Measurements from ENCODE around the gene GALNT14. TPM values are rescaled to one million over a fixed set of nuclear protein-coding genes. Genes with fewer than 3 reads are reported as not detected.
"Not testable (repeated sequence)": the region's sequence is repeated elsewhere in the genome, so short reads cannot be mapped to it uniquely, and the experiment has no call there.

The GALNT14 gene
- total RNA-seq, 1 experiment from 2014 or later = 6.0 TPM

DNA sequence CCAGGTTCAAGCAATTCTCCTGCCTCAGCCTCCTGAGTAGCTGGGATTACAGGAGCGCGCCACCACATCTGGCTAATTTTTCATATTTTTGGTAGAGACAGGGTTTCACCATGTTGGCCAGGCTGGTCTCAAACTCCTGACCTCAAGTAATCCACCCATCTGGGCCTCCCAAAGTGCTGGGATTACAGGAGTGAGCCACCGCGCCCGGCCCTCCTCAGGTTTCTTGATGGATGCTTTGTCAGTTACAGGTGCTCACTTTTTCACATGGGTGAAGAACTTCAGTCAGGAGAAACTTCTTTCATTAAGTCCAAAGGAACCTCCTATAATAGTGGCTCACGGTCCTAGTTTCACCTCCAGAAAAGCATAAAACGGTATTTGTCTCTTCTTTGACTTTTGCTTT, 45.7 kb upstream of the GALNT14 start:
- peaks cover 17% of the 10 kb centered on the region for H3K27me3 Mint-ChIP-seq (ENCODE audit: low read depth)
- H3K9me3 Mint-ChIP-seq; H3K27ac Mint-ChIP-seq; POLR2A ChIA-PET; H3K4me3 Mint-ChIP-seq; H3K4me1 Mint-ChIP-seq; DNase-seq (ENCODE audit: low spot score); H3K36me3 Mint-ChIP-seq; CTCF ChIA-PET; ATAC-seq: not testable (repeated sequence)

- peaks cover 4% of the 10 kb centered on the region; the same call in 1 of the 2 replicates for H3K9me3 Mint-ChIP-seq
- DNase-seq (ENCODE audit: low spot score) (no peak), ATAC-seq (no peak)
- POLR2A ChIA-PET = no interaction called here
- CTCF ChIA-PET = interaction anchor here (0.8 to 1.8 kb wide), 3 partner anchors 17 to 465 kb away, joined by 3 to 4 read pairs (median 3); partner anchors contain the start of gene GALNT14
- H3K4me3 Mint-ChIP-seq = no peak overlapping the region
- peaks cover 2% of the 10 kb centered on the region; the same call in 1 of the 2 replicates for H3K27me3 Mint-ChIP-seq (ENCODE audit: low read depth)
- H3K27ac Mint-ChIP-seq = no peak overlapping the region
- H3K4me1 Mint-ChIP-seq = no peaks in the 10 kb centered on the region
- no peaks in the 10 kb centered on the region for H3K36me3 Mint-ChIP-seq
- TF ChIP-seq NFYB (CRISPR knock-in tag; conservative IDR thresholded peaks at IDR 0.05; ENCODE audit: low read depth) (no peak), NR1H2 (CRISPR knock-in tag; IDR thresholded peaks at IDR 0.05) (no peak), SMAD3 (CRISPR knock-in tag; IDR thresholded peaks at IDR 0.05; ENCODE audit: borderline replicate concordance) (no peak), ZBTB21 (CRISPR knock-in tag; IDR thresholded peaks at IDR 0.05; ENCODE audit: borderline replicate concordance) (no peak), FOXK1 (CRISPR knock-in tag; IDR thresholded peaks at IDR 0.05) (no peak), AFF4 (CRISPR knock-in tag; IDR thresholded peaks at IDR 0.05; ENCODE audit: borderline replicate concordance) (no peak), SP1 (CRISPR knock-in tag; conservative IDR thresholded peaks at IDR 0.05) (no peak), PREB (CRISPR knock-in tag; IDR thresholded peaks at IDR 0.05; ENCODE audit: borderline replicate concordance) (no peak), ZMAT4 (CRISPR knock-in tag; IDR thresholded peaks at IDR 0.05) (no peak), ZNF317 (CRISPR knock-in tag; IDR thresholded peaks at IDR 0.05; ENCODE audit: borderline replicate concordance, low read depth) (no peak), MLX (CRISPR knock-in tag; IDR thresholded peaks at IDR 0.05) (no peak), ZNF423 (CRISPR knock-in tag; IDR thresholded peaks at IDR 0.05) (no peak), ZNF532 (CRISPR knock-in tag; IDR thresholded peaks at IDR 0.05; ENCODE audit: borderline replicate concordance) (no peak), HMGA2 (CRISPR knock-in tag; IDR thresholded peaks at IDR 0.05) (no peak), ATF1 (CRISPR knock-in tag; IDR thresholded peaks at IDR 0.05) (no peak)
- TF ChIP-seq, protein P1, sequence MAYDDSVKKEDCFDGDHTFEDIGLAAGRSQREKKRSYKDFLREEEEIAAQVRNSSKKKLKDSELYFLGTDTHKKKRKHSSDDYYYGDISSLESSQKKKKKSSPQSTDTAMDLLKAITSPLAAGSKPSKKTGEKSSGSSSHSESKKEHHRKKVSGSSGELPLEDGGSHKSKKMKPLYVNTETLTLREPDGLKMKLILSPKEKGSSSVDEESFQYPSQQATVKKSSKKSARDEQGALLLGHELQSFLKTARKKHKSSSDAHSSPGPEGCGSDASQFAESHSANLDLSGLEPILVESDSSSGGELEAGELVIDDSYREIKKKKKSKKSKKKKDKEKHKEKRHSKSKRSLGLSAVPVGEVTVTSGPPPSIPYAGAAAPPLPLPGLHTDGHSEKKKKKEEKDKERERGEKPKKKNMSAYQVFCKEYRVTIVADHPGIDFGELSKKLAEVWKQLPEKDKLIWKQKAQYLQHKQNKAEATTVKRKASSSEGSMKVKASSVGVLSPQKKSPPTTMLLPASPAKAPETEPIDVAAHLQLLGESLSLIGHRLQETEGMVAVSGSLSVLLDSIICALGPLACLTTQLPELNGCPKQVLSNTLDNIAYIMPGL (CRISPR knock-in tag; IDR thresholded peaks at IDR 0.05) = no peak
- TF ChIP-seq, protein P2, sequence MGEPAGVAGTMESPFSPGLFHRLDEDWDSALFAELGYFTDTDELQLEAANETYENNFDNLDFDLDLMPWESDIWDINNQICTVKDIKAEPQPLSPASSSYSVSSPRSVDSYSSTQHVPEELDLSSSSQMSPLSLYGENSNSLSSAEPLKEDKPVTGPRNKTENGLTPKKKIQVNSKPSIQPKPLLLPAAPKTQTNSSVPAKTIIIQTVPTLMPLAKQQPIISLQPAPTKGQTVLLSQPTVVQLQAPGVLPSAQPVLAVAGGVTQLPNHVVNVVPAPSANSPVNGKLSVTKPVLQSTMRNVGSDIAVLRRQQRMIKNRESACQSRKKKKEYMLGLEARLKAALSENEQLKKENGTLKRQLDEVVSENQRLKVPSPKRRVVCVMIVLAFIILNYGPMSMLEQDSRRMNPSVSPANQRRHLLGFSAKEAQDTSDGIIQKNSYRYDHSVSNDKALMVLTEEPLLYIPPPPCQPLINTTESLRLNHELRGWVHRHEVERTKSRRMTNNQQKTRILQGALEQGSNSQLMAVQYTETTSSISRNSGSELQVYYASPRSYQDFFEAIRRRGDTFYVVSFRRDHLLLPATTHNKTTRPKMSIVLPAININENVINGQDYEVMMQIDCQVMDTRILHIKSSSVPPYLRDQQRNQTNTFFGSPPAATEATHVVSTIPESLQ (CRISPR knock-in tag; IDR thresholded peaks at IDR 0.05) = no peak
Measured at GRCh38 chr2:31176742-31177141, 38.5 kb upstream of the GALNT14 start.
